Measurements from ENCODE around the gene CIPC. TPM values are rescaled to one million over a fixed set of nuclear protein-coding genes. Genes with fewer than 3 reads are reported as not detected.

The CIPC gene
- total and polyA plus RNA-seq, 2 of the 13 experiments (the other 11 are each of a cell fraction or from before 2014, with no cell fraction given): 7.6 to 13.9 TPM

DNA sequence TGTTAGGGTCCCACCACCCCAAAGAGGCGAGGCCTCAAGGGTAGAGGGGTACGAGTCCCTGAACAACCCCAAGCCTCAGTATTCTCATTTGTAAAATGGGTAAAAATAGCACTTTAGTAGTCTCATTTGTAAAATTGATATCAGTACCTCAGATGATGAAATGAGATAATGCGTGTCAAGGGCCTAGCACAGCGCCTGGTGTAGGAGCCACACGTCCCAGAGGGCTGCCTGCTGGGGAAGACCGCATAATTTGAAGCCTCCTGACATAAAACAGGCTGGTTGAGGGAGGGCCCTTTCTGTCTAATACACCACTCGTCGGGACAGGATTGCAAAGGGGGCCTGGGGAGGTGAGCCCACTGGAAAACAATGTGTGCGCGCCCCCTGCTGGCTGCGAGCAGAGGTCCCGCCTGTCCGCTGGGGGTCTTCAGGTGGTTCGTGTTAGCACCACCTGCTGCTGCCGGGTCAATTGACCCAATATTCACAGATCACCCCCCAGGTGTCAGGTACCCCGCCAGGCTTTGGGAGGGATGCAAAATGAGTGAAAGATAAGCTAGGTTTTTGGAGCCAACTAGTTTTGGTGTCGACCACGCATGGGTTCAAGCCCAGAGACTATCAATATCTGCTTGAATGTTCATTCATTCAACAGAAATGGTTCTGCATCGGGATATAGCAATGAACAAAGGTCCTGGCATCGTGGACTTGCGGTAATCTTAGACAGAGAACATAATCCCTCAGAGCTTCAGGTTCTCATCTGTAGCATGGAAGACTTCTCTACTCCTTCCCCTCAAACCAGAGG is 44.8 kb upstream of the CIPC start (continued):
- TF ChIP-seq ZNF160 (CRISPR knock-in tag; IDR thresholded peaks at IDR 0.05) (no peak), DPF2 (CRISPR knock-in tag; IDR thresholded peaks at IDR 0.05; ENCODE audit: borderline replicate concordance, low read depth) (no peak), NFKB2 (CRISPR knock-in tag; IDR thresholded peaks at IDR 0.05; ENCODE audit: borderline replicate concordance) (0 out of 2 replicates have a peak, but pooled peaks have one; percentile 47), ZNF207 (IDR thresholded peaks at IDR 0.05; ENCODE audit: borderline replicate concordance) (no peak), SRSF4 (IDR thresholded peaks at IDR 0.05; ENCODE audit: low read depth, low read length, poor library complexity, severe bottlenecking) (no peak), ZNF550 (CRISPR knock-in tag; IDR thresholded peaks at IDR 0.05; ENCODE audit: borderline replicate concordance) (no peak), ZNF326 (CRISPR knock-in tag; IDR thresholded peaks at IDR 0.05; ENCODE audit: borderline replicate concordance) (no peak), RAD51 (IDR thresholded peaks at IDR 0.05; ENCODE audit: borderline replicate concordance) (no peak), ELF4 (CRISPR knock-in tag; IDR thresholded peaks at IDR 0.05; ENCODE audit: borderline replicate concordance) (no peak), ZNF616 (CRISPR knock-in tag; IDR thresholded peaks at IDR 0.05; ENCODE audit: low read depth) (no peak), SRSF9 (IDR thresholded peaks at IDR 0.05; ENCODE audit: borderline replicate concordance, insufficient read depth, low read depth, low read length, poor library complexity, severe bottlenecking) (no peak), SMC3 (IDR thresholded peaks at IDR 0.05; ENCODE audit: low read length) (peak; percentile 87), YY1 (IDR thresholded peaks at IDR 0.05; ENCODE audit: insufficient read depth, insufficient replicate concordance, low read depth, low read length) (peak; percentile 30)
- TF ChIP-seq, protein P1, sequence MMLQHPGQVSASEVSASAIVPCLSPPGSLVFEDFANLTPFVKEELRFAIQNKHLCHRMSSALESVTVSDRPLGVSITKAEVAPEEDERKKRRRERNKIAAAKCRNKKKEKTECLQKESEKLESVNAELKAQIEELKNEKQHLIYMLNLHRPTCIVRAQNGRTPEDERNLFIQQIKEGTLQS (CRISPR knock-in tag; IDR thresholded peaks at IDR 0.05): no peak
- TF ChIP-seq, protein P2, sequence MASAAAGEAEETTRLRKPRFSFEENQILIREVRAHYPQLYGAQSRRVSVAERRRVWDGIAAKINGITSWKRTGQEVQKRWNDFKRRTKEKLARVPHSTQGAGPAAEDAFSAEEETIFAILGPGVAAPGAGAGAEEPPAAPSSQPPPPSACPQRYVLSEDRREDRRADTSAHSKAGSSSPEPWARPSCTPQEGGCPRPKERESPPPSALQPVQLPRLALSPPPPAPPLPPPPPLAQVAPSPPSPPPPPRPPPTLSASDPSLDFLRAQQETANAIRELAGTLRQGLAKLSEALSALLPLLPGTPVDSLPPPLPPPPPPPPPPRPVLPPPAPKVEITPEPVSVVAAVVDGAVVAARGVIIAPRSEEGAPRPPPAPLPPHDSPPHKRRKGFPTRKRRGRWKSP (CRISPR knock-in tag; IDR thresholded peaks at IDR 0.05): no peak
- TF ChIP-seq, protein P3, sequence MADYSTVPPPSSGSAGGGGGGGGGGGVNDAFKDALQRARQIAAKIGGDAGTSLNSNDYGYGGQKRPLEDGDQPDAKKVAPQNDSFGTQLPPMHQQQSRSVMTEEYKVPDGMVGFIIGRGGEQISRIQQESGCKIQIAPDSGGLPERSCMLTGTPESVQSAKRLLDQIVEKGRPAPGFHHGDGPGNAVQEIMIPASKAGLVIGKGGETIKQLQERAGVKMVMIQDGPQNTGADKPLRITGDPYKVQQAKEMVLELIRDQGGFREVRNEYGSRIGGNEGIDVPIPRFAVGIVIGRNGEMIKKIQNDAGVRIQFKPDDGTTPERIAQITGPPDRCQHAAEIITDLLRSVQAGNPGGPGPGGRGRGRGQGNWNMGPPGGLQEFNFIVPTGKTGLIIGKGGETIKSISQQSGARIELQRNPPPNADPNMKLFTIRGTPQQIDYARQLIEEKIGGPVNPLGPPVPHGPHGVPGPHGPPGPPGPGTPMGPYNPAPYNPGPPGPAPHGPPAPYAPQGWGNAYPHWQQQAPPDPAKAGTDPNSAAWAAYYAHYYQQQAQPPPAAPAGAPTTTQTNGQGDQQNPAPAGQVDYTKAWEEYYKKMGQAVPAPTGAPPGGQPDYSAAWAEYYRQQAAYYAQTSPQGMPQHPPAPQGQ (CRISPR knock-in tag; IDR thresholded peaks at IDR 0.05; ENCODE audit: borderline replicate concordance): no peak
- TF ChIP-seq, protein P4, sequence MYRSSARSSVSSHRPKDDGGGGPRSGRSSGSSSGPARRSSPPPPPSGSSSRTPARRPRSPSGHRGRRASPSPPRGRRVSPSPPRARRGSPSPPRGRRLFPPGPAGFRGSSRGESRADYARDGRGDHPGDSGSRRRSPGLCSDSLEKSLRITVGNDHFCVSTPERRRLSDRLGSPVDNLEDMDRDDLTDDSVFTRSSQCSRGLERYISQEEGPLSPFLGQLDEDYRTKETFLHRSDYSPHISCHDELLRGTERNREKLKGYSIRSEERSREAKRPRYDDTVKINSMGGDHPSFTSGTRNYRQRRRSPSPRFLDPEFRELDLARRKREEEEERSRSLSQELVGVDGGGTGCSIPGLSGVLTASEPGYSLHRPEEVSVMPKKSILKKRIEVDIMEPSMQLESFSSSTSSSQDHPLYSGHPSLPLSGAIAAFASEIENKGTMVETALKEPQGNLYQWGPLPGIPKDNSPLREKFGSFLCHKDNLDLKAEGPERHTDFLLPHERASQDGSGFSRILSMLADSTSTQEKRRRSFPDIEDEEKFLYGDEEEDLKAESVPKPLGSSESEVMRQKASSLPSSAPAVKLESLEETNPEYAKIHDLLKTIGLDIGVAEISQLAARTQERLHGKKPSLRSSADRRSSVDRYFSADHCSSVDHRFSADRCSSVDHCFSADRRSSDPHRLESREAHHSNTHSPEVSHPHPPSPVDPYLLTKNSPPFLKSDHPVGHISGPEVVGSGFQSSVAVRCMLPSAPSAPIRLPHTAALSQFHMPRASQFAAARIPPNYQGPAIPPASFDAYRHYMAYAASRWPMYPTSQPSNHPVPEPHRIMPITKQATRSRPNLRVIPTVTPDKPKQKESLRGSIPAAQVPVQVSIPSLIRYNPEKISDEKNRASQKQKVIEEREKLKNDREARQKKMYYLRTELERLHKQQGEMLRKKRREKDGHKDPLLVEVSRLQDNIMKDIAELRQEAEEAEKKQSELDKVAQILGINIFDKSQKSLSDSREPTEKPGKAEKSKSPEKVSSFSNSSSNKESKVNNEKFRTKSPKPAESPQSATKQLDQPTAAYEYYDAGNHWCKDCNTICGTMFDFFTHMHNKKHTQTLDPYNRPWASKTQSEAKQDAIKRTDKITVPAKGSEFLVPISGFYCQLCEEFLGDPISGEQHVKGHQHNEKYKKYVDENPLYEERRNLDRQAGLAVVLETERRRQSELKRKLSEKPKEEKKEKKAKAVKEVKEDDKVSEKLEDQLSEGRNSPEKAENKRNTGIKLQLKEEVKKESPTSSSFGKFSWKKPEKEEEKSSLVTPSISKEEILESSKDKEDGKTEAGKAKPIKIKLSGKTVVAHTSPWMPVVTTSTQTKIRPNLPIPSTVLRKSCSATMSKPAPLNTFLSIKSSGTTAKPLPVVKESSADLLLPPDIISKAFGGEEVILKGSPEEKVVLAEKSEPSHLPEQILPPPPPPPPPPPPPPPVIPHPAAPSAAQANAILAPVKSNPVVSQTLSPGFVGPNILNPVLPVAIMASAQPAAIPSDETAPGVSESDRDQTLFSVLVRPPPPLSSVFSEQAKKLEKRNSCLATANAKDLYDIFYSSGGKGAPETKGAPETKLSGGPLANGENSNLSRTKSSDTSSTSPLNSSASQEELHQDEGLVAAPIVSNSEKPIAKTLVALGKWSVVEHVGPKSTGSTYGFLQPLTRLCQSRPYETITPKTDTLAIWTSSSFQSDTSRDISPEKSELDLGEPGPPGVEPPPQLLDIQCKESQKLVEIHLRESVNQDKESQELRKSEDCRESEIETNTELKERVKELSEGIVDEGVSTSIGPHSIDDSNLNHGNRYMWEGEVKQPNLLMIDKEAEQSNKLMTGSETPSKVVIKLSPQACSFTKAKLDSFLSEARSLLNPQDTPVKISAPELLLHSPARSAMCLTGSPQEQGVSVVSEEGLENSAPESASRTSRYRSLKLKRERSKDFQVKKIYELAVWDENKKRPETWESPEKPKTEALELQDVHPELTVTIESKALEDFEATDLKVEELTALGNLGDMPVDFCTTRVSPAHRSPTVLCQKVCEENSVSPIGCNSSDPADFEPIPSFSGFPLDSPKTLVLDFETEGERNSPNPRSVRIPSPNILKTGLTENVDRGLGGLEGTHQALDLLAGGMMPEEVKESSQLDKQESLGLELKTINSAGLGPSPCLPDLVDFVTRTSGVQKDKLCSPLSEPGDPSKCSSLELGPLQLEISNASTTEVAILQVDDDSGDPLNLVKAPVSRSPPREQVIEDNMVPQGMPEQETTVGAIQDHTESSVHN (CRISPR knock-in tag; IDR thresholded peaks at IDR 0.05): no peak
